CD14-positive monocyte (primary cell): Measurements from ENCODE around the gene LZIC. TPM values are rescaled to one million over a fixed set of nuclear protein-coding genes. Genes with fewer than 3 reads are reported as not detected.

Source experiments
- DNase-seq, 3 donors: peaks; one replicate each; pipeline ENCODE4 v3.0.0-alpha.2; 2011 to 2022
- H2AFZ ChIP-seq: 2 replicates; pipeline ENCODE4 v1.6.0; 2012; ENCODE audit warnings: mild to moderate bottlenecking, low read depth, low read length, inconsistent platforms; ENCODE audit not compliant: insufficient read depth, poor library complexity, severe bottlenecking
- H3K27ac ChIP-seq, 2 donors: 1 replicate in 1 of 2; 2 replicates in 1 of 2; pipeline ENCODE4 v1.5.1; 2012 to 2013; ENCODE audit warnings: low read length in 2 of 2, control low read depth in 1 of 2, inconsistent platforms in 1 of 2, low read depth in 1 of 2, mild to moderate bottlenecking in 1 of 2
- H3K27me3 ChIP-seq, 2 donors: one replicate each; pipeline versions ENCODE4 v1.6.0 to v1.6.1; 2011 to 2013; ENCODE audit warnings: low read length in 2 of 2; ENCODE audit not compliant: control insufficient read depth in 2 of 2, insufficient read depth in 2 of 2
- H3K36me3 ChIP-seq, 2 donors: replicated peaks in 1 of 2; 1 replicate in 1 of 2; 2 replicates in 1 of 2; pipeline versions ENCODE4 v1.5.1 to v1.6.1; 2012 to 2013; ENCODE audit warnings: low read length in 2 of 2, control low read depth in 1 of 2, inconsistent platforms in 1 of 2, mild to moderate bottlenecking in 1 of 2; ENCODE audit not compliant: insufficient read depth in 2 of 2, control insufficient read depth in 1 of 2
- H3K4me1 ChIP-seq, 2 donors: 1 replicate in 1 of 2; 2 replicates in 1 of 2; pipeline versions ENCODE4 v1.5.1 to v1.6.1; 2012 to 2013; ENCODE audit warnings: low read length in 2 of 2, control low read depth in 1 of 2, inconsistent platforms in 1 of 2, mild to moderate bottlenecking in 1 of 2, moderate library complexity in 1 of 2; ENCODE audit not compliant: insufficient read depth in 2 of 2, control insufficient read depth in 1 of 2
- H3K4me2 ChIP-seq: replicated peaks from 2 replicates; pipeline ENCODE3; 2012; ENCODE audit warnings: low read length, moderate library complexity, mild to moderate bottlenecking; ENCODE audit not compliant: poor library complexity, severe bottlenecking; ENCODE audit errors: extremely low read depth
- H3K4me3 ChIP-seq, 3 experiments: fragments of 200-600 bp in 1 of 3; sonication (generic) in 1 of 3; replicated peaks in 1 of 3; 1 replicate in 2 of 3; 2 replicates in 1 of 3; pipeline ENCODE4 v1.5.1; 2011 to 2013; ENCODE audit warnings: low read length in 3 of 3, mild to moderate bottlenecking in 3 of 3, control low read depth in 2 of 3, low read depth in 2 of 3, inconsistent platforms in 1 of 3, moderate library complexity in 1 of 3
- H3K79me2 ChIP-seq: 2 replicates; pipeline ENCODE4 v1.6.0; 2012; ENCODE audit warnings: mild to moderate bottlenecking, control low read depth, inconsistent platforms, low read length, moderate library complexity; ENCODE audit not compliant: insufficient read depth
- H3K9ac ChIP-seq: 2 replicates; pipeline ENCODE4 v1.6.0; 2017; ENCODE audit warnings: low read length, mild to moderate bottlenecking; ENCODE audit not compliant: insufficient read depth, poor library complexity, severe bottlenecking
- H3K9me3 ChIP-seq, 2 donors: replicated peaks in 1 of 2; 1 replicate in 1 of 2; 2 replicates in 1 of 2; pipeline versions ENCODE4 v1.5.1 to v1.6.1; 2012 to 2013; ENCODE audit warnings: low read length in 2 of 2, control low read depth in 1 of 2; ENCODE audit not compliant: control insufficient read depth in 1 of 2, insufficient read depth in 1 of 2
- H4K20me1 ChIP-seq: 2 replicates; pipeline ENCODE4 v1.6.0; 2012; ENCODE audit warnings: mild to moderate bottlenecking, low read length, control low read depth, moderate library complexity; ENCODE audit not compliant: insufficient read depth
- H3K27ac Mint-ChIP-seq, 7 donors: one replicate each; pipeline ENCODE4 v1.8.0; 2020; ENCODE audit warnings: mild to moderate bottlenecking in 7 of 7, mixed read lengths in 7 of 7, moderate library complexity in 6 of 7, inconsistent platforms in 2 of 7
- H3K27me3 Mint-ChIP-seq, 3 donors: one replicate each; pipeline ENCODE4 v1.8.0; 2021 to 2022; ENCODE audit warnings: low read depth in 3 of 3, mild to moderate bottlenecking in 3 of 3, mixed read lengths in 3 of 3, moderate library complexity in 3 of 3, inconsistent platforms in 1 of 3
- H3K36me3 Mint-ChIP-seq, 2 donors: one replicate each; pipeline ENCODE4 v1.8.0; 2020; ENCODE audit warnings: mixed read lengths in 2 of 2, inconsistent platforms in 1 of 2, mild to moderate bottlenecking in 1 of 2
- H3K4me1 Mint-ChIP-seq: one replicate; pipeline ENCODE4 v1.8.0; 2020; ENCODE audit warnings: mild to moderate bottlenecking, mixed read lengths
- H3K4me3 Mint-ChIP-seq, 2 donors: one replicate each; pipeline ENCODE4 v1.8.0; 2020; ENCODE audit warnings: mild to moderate bottlenecking in 2 of 2, mixed read lengths in 2 of 2, moderate library complexity in 1 of 2
- H3K9me3 Mint-ChIP-seq, 7 donors: one replicate each; pipeline ENCODE4 v1.8.0; 2020 to 2022; ENCODE audit warnings: mixed read lengths in 7 of 7, mild to moderate bottlenecking in 6 of 7, moderate library complexity in 6 of 7, inconsistent platforms in 2 of 7
- whole genome bisulfite sequencing: methylation state at CpG from one replicate; pipeline ENCODE4 v1.1.5; 2013; ENCODE audit warnings: missing lambda C conversion rate; ENCODE audit not compliant: insufficient coverage; 5-methylcytosine and 5-hydroxymethylcytosine counted together
- intact Hi-C, 2 donors: fragments of 100-400 bp; cut with micrococcal nuclease; formaldehyde crosslinking; loops; one replicate each; pipeline versions ENCODE4 v1.15.0 to v1.15.1; 2023
- polyA plus RNA-seq, 3 donors: library from polyadenylated mRNA; depleted of rRNA in 1 of 3; unstranded in 2 of 3; stranded (reverse) in 1 of 3; fragments of 300-500 nt in 2 of 3; fragments of >200 nt in 1 of 3; fragmentation: Illumina TruSeq in 2 of 3; gene quantifications; 1 replicate in 2 of 3; 2 replicates in 1 of 3; pipeline ENCODE4 v1.2.3, GENCODE V29; 2012 to 2021
- TF ChIP-seq, protein P1 (sequence below): fragments of 200-600 bp; IDR thresholded peaks from one replicate; pipeline ENCODE4 v1.8.0; 2022; ENCODE audit warnings: antibody characterized with exemption, mild to moderate bottlenecking

LZIC gene
- polyA plus RNA-seq, 3 donors: 11.1 to 32.9 (median 28.2) TPM

DNA sequence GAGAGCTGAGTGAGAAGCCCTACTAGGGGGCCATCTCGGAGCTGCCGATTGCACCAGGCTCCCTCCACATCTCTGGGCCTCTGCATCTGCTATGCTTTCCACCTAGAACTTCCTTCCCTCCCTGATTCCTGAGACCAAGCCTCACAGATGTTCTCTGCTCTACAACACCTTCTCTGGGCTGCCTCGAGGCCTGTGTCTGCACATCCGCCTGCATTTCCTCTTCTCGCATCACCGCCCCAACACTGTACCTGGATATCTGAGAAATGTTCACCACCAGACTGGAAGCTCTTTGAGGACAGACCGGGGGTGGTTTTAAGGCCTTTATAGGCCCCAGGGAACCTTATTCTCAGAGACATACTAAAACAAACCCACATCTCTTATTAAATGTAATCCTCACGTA lies 53.8 kb downstream of the LZIC start:
- Mint-ChIP-seq H3K27ac (peak overlapping the region in 5 of 7 donors; percentile 3 to 64 (median 29)), H3K4me1 (peaks cover 48% of the 10 kb centered on the region), H3K36me3 (peaks cover 31 to 46% of the 10 kb centered on the region in 2 donors), H3K9me3 (no peaks in the 10 kb centered on the region), H3K27me3 (no peaks in the 10 kb centered on the region), H3K4me3 (no peak overlapping the region)
- Histone ChIP-seq H3K36me3 (peaks cover 7 to 26% of the 10 kb centered on the region in 2 donors), H2AFZ (no peak overlapping the region), H3K9ac (no peak overlapping the region), H3K27me3 (no peaks in the 10 kb centered on the region), H3K4me3 (no peak overlapping the region), H4K20me1 (peaks cover 3% of the 10 kb centered on the region), H3K4me1 (peaks cover 49 to 51% of the 10 kb centered on the region in 2 donors), H3K27ac (peak overlapping the region in 1 of 2 donors; percentile 60), H3K4me2 (no peak overlapping the region), H3K79me2 (peaks cover 56% of the 10 kb centered on the region), H3K9me3 (no peaks in the 10 kb centered on the region)
- intact Hi-C loops: no loop called here
- no peak for DNase-seq
- WGBS: 25% methylated on average over 6 of the region's 8 CpGs
- TF ChIP-seq, protein P1, sequence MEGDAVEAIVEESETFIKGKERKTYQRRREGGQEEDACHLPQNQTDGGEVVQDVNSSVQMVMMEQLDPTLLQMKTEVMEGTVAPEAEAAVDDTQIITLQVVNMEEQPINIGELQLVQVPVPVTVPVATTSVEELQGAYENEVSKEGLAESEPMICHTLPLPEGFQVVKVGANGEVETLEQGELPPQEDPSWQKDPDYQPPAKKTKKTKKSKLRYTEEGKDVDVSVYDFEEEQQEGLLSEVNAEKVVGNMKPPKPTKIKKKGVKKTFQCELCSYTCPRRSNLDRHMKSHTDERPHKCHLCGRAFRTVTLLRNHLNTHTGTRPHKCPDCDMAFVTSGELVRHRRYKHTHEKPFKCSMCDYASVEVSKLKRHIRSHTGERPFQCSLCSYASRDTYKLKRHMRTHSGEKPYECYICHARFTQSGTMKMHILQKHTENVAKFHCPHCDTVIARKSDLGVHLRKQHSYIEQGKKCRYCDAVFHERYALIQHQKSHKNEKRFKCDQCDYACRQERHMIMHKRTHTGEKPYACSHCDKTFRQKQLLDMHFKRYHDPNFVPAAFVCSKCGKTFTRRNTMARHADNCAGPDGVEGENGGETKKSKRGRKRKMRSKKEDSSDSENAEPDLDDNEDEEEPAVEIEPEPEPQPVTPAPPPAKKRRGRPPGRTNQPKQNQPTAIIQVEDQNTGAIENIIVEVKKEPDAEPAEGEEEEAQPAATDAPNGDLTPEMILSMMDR: no peak

DNA sequence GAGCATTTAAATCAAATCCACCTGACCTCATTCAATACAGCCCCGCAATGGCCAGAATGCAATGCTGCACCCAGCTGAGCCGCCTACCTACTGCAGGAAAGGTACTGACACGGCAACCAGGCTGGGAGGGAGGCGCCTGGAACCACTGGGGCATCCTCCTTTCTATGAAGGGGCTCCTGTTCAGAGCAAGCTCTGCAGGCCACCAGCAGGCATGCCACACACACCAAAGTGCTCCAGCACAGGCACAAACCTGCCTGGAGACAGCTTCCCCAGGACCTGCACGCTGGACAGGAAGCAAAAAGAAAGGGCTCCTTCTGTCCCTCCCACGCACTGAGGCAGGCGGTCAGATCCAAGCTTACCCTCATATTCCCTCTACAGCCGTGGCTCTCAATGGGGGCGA lies 54.3 kb downstream of the LZIC start:
- Mint-ChIP-seq H3K27ac (peak overlapping the region in 1 of 7 donors; percentile 29), H3K36me3 (peaks cover 34 to 51% of the 10 kb centered on the region in 2 donors), H3K4me3 (no peak overlapping the region), H3K9me3 (no peaks in the 10 kb centered on the region), H3K4me1 (peaks cover 43% of the 10 kb centered on the region), H3K27me3 (no peaks in the 10 kb centered on the region)
- H4K20me1 ChIP-seq: peaks cover 3% of the 10 kb centered on the region
- peaks cover 7 to 26% of the 10 kb centered on the region in 2 donors for H3K36me3 ChIP-seq
- H3K9me3 ChIP-seq: no peaks in the 10 kb centered on the region
- peak in 1 of 3 donors; percentile 2 for DNase-seq
- H3K4me1 ChIP-seq: peaks cover 44 to 46% of the 10 kb centered on the region in 2 donors
- WGBS: 93% methylated on average over 8 of the region's 9 CpGs
- peaks cover 58% of the 10 kb centered on the region for H3K79me2 ChIP-seq
- no peak overlapping the region for H3K4me2 ChIP-seq
- intact Hi-C loops: no loop called here
- TF ChIP-seq, protein P1: no peak
- H3K4me3 ChIP-seq: no peak overlapping the region
- H3K27ac ChIP-seq: peak overlapping the region in 1 of 2 donors; percentile 60
- H3K27me3 ChIP-seq: no peaks in the 10 kb centered on the region
- H3K9ac ChIP-seq: no peak overlapping the region
- H2AFZ ChIP-seq: no peak overlapping the region
